SU-DHL-6 (cell line): ENCODE measurements around the gene EIF4E1B.

Source experiments
- H2AFZ ChIP-seq: fragments of 200-600 bp; sonication (generic); 2 replicates; pipeline ENCODE4 v1.6.1; 2014; ENCODE audit warnings: low read depth, mild to moderate bottlenecking, moderate library complexity, mixed read lengths, antibody characterized with exemption, low read length; ENCODE audit not compliant: severe bottlenecking
- H3F3A ChIP-seq: fragments of 200-600 bp; shearing (Covaris generic); 2 replicates; pipeline ENCODE4 v1.6.0; 2016; ENCODE audit warnings: antibody characterized with exemption, mild to moderate bottlenecking; ENCODE audit not compliant: insufficient read depth
- H3K27ac ChIP-seq: fragments of 200-600 bp; sonication (generic); 2 replicates; pipeline ENCODE4 v1.5.1; 2016; ENCODE audit warnings: low read depth, mild to moderate bottlenecking, low read length, moderate library complexity, mixed read lengths
- H3K27me3 ChIP-seq: fragments of 200-600 bp; sonication (generic), shearing (Covaris generic); 2 replicates; pipeline ENCODE4 v1.6.0; 2014; ENCODE audit warnings: mild to moderate bottlenecking, low read length
- H3K36me3 ChIP-seq: fragments of 200-600 bp; sonication (generic); 2 replicates; pipeline ENCODE4 v1.6.1; 2014; ENCODE audit warnings: mild to moderate bottlenecking, low read length, mixed read lengths
- H3K4me2 ChIP-seq: fragments of 300-600, 200-600 bp; shearing (Covaris generic), sonication (generic); 2 replicates; pipeline ENCODE4 v1.6.0; 2014; ENCODE audit warnings: low read length, low read depth, mild to moderate bottlenecking; ENCODE audit not compliant: poor library complexity, severe bottlenecking
- H3K4me3 ChIP-seq: fragments of 200-600 bp; sonication (generic); 2 replicates; pipeline ENCODE4 v1.5.1; 2014; ENCODE audit warnings: antibody characterized with exemption, low read length, mild to moderate bottlenecking, mixed read lengths; ENCODE audit not compliant: insufficient read depth, poor library complexity, severe bottlenecking
- H3K79me2 ChIP-seq: fragments of 200-600 bp; sonication (generic); 2 replicates; pipeline ENCODE4 v1.6.1; 2014; ENCODE audit warnings: mild to moderate bottlenecking, low read length, moderate library complexity; ENCODE audit not compliant: insufficient read depth
- H3K9ac ChIP-seq: fragments of 200-600 bp; sonication (generic); 2 replicates; pipeline ENCODE4 v1.7.0; 2014; ENCODE audit warnings: mild to moderate bottlenecking, low read length
- H3K9me2 ChIP-seq: fragments of 200-600 bp; sonication (generic); replicated peaks from 2 replicates; pipeline ENCODE4 v1.6.1; 2014; ENCODE audit warnings: low read length; ENCODE audit not compliant: insufficient read depth
- H3K9me3 ChIP-seq: fragments of 200-600 bp; sonication (generic); 2 replicates; pipeline ENCODE4 v1.6.1; 2014; ENCODE audit warnings: low read length, mixed read lengths; ENCODE audit not compliant: insufficient read depth
- H4K20me1 ChIP-seq: fragments of 200-600 bp; sonication (generic); 2 replicates; pipeline ENCODE4 v1.6.1; 2014; ENCODE audit warnings: low read depth, mild to moderate bottlenecking, antibody characterized with exemption, low read length, moderate library complexity, mixed read lengths
- CTCF ChIP-seq: fragments of 200-600 bp; sonication (generic); IDR thresholded peaks from one replicate; pipeline ENCODE4 v1.5.1; 2017; ENCODE audit warnings: antibody characterized with exemption, mild to moderate bottlenecking, low read length, moderate library complexity; ENCODE audit not compliant: insufficient read depth, poor library complexity, severe bottlenecking
- EZH2phosphoT487 ChIP-seq: fragments of 200-600 bp; sonication (generic), shearing (Covaris generic); conservative IDR thresholded peaks from 2 replicates; pipeline ENCODE4 v1.6.1; 2018; ENCODE audit warnings: mild to moderate bottlenecking, antibody characterized with exemption, low read length, moderate library complexity, mixed read lengths

Gene EIF4E1B

GRCh38 chr5:176671890-176672747 lies 41.6 kb downstream of the EIF4E1B start:
- Histone ChIP-seq H3K27me3 (no peaks in the 10 kb centered on the region; the same call in 1 of the 2 replicates), H4K20me1 (no peaks in the 10 kb centered on the region), H3K9me2 (no peaks in the 10 kb centered on the region), H3K4me3 (no peak overlapping the region), H2AFZ (no peak overlapping the region), H3K9me3 (no peaks in the 10 kb centered on the region), H3K79me2 (no peaks in the 10 kb centered on the region), H3K9ac (no peak overlapping the region), H3F3A (no peaks in the 10 kb centered on the region), H3K4me2 (no peak overlapping the region), H3K27ac (no peak overlapping the region), H3K36me3 (no peaks in the 10 kb centered on the region)
- no peak for TF ChIP-seq EZH2phosphoT487
- no peak for TF ChIP-seq CTCF

GRCh38 chr5:176673651-176674583 lies 43.4 kb downstream of the EIF4E1B start:
- H3K9me3 ChIP-seq, result no peaks in the 10 kb centered on the region
- no peak overlapping the region for H2AFZ ChIP-seq
- no peak overlapping the region for H3K4me3 ChIP-seq
- H3K36me3 ChIP-seq, result no peaks in the 10 kb centered on the region
- no peak for TF ChIP-seq EZH2phosphoT487
- TF ChIP-seq CTCF, result no peak
- no peaks in the 10 kb centered on the region for H3K9me2 ChIP-seq
- no peaks in the 10 kb centered on the region for H3F3A ChIP-seq
- H3K79me2 ChIP-seq, result no peaks in the 10 kb centered on the region
- H4K20me1 ChIP-seq, result no peaks in the 10 kb centered on the region
- no peaks in the 10 kb centered on the region for H3K27me3 ChIP-seq
- H3K27ac ChIP-seq, result no peak overlapping the region
- no peak overlapping the region for H3K9ac ChIP-seq
- H3K4me2 ChIP-seq, result no peak overlapping the region

- TF ChIP-seq EZH2phosphoT487, result no peak
- H3K4me2 ChIP-seq, result no peak overlapping the region
- no peak overlapping the region for H3K4me3 ChIP-seq
These were observed 44.3 kb downstream of the EIF4E1B start for GRCh38 chr5:176674799-176675198.

More at GRCh38 chr5:176674799-176675198, 44.3 kb downstream of the EIF4E1B start:
- Histone ChIP-seq H3K27ac (no peak overlapping the region), H3K27me3 (no peaks in the 10 kb centered on the region), H3K9me2 (no peaks in the 10 kb centered on the region), H3K79me2 (no peaks in the 10 kb centered on the region), H3F3A (no peaks in the 10 kb centered on the region), H2AFZ (no peak overlapping the region), H3K9me3 (no peaks in the 10 kb centered on the region), H4K20me1 (no peaks in the 10 kb centered on the region), H3K36me3 (no peaks in the 10 kb centered on the region), H3K9ac (no peak overlapping the region)
